Type B pancreatic cell (in vitro differentiated cells): ENCODE data around the gene ZNF83. TPM values are rescaled to one million over a fixed set of nuclear protein-coding genes. Genes with fewer than 3 reads are reported as not detected.

Experiments used
- DNase-seq: peaks from one replicate; pipeline ENCODE4 v3.0.0; 2021; ENCODE audit warnings: mixed read lengths; ENCODE audit not compliant: unreplicated experiment; ENCODE audit errors: extremely low spot score
- H3K27ac Mint-ChIP-seq: 2 replicates; pipeline ENCODE4 v1.8.0; 2021; ENCODE audit warnings: mild to moderate bottlenecking, mixed read lengths
- H3K27me3 Mint-ChIP-seq: 2 replicates; pipeline ENCODE4 v1.8.0; 2021; ENCODE audit warnings: mixed read lengths
- H3K36me3 Mint-ChIP-seq: 2 replicates; pipeline ENCODE4 v1.8.0; 2021; ENCODE audit warnings: mixed read lengths
- H3K4me1 Mint-ChIP-seq: one replicate; pipeline ENCODE4 v1.8.0; 2021; ENCODE audit warnings: mixed read lengths; ENCODE audit not compliant: unreplicated experiment
- H3K4me3 Mint-ChIP-seq: 2 replicates; pipeline ENCODE4 v1.8.0; 2021; ENCODE audit warnings: mild to moderate bottlenecking, mixed read lengths
- H3K9me3 Mint-ChIP-seq: 2 replicates; pipeline ENCODE4 v1.8.0; 2021; ENCODE audit warnings: mixed read lengths
- CTCF ChIP-seq: fragments of 200-600 bp; sonication (generic); conservative IDR thresholded peaks from 2 replicates; pipeline ENCODE4 v1.5.0; 2021; ENCODE audit warnings: antibody characterized with exemption, mild to moderate bottlenecking
- total RNA-seq: library from RNA; stranded (reverse); gene quantifications from 2 replicates; pipeline ENCODE4 v1.2.1, GENCODE V29; 2021; ENCODE audit warnings: low replicate concordance

ZNF83 gene
- total RNA-seq, 1 donor from 2014 or later, result 76.2 TPM

GRCh38 chr19:52653161-52653560, 15.0 kb upstream of the ZNF83 start:
- H3K4me3 Mint-ChIP-seq, result no peak overlapping the region
- peaks cover 64% of the 10 kb centered on the region for H3K36me3 Mint-ChIP-seq
- peaks cover 12% of the 10 kb centered on the region for H3K9me3 Mint-ChIP-seq
- no peak for DNase-seq
- H3K27me3 Mint-ChIP-seq, result no peaks in the 10 kb centered on the region
- H3K4me1 Mint-ChIP-seq, result no peaks in the 10 kb centered on the region
- H3K27ac Mint-ChIP-seq, result peak overlapping the region; percentile 96
- no peak for TF ChIP-seq CTCF

- Mint-ChIP-seq H3K27ac (peak overlapping the region; percentile 96), H3K9me3 (peaks cover 13% of the 10 kb centered on the region), H3K36me3 (peaks cover 75% of the 10 kb centered on the region), H3K27me3 (no peaks in the 10 kb centered on the region), H3K4me3 (peak overlapping the region; percentile 74), H3K4me1 (no peaks in the 10 kb centered on the region)
- TF ChIP-seq CTCF, result no peak
- no peak for DNase-seq
Measured at GRCh38 chr19:52651956-52652355, 13.8 kb upstream of the ZNF83 start.

- no peak for TF ChIP-seq CTCF
- no peaks in the 10 kb centered on the region for H3K4me1 Mint-ChIP-seq
- H3K9me3 Mint-ChIP-seq, result peaks cover 18% of the 10 kb centered on the region
- H3K4me3 Mint-ChIP-seq, result no peak overlapping the region
- no peaks in the 10 kb centered on the region for H3K27me3 Mint-ChIP-seq
- DNase-seq, result no peak
- H3K36me3 Mint-ChIP-seq, result peaks cover 59% of the 10 kb centered on the region
- H3K27ac Mint-ChIP-seq, result peak overlapping the region; percentile 44
Measured at GRCh38 chr19:52648336-52649016, 10.3 kb upstream of the ZNF83 start.

- no peak for TF ChIP-seq CTCF
- Mint-ChIP-seq H3K36me3 (peaks cover 45% of the 10 kb centered on the region), H3K4me3 (peak overlapping the region; percentile 14), H3K4me1 (peaks cover 4% of the 10 kb centered on the region), H3K27ac (peak overlapping the region; percentile 75), H3K9me3 (peaks cover 10% of the 10 kb centered on the region), H3K27me3 (no peaks in the 10 kb centered on the region)
- no peak for DNase-seq
Measured at GRCh38 chr19:52646571-52647217, 8.5 kb upstream of the ZNF83 start.

- Mint-ChIP-seq H3K4me3 (peak overlapping the region; percentile 54), H3K27me3 (no peaks in the 10 kb centered on the region), H3K27ac (peak overlapping the region; percentile 92), H3K36me3 (peaks cover 9% of the 10 kb centered on the region), H3K9me3 (peaks cover 6% of the 10 kb centered on the region), H3K4me1 (peaks cover 27% of the 10 kb centered on the region)
- DNase-seq, result no peak
- no peak for TF ChIP-seq CTCF
Measured at GRCh38 chr19:52640916-52641315, 2.8 kb upstream of the ZNF83 start.
